ENCODE measurements around the gene IER3.

- no peak for TF ChIP-seq CTCF (IDR thresholded peaks at IDR 0.05)
- no peak for TF ChIP-seq POLR2A (IDR thresholded peaks at IDR 0.05)
- TF ChIP-seq POLR2AphosphoS5 (IDR thresholded peaks at IDR 0.05; ENCODE audit: insufficient read depth in 1 of 2, low read depth in 1 of 2): no peak
Measured at GRCh38 chr6:30779850-30780641, 35.7 kb upstream of the IER3 start.
